GM12801 (cell line): ENCODE data around the gene KIRREL3.

ENCODE experiments used
- CTCF ChIP-seq: IDR thresholded peaks from one replicate; pipeline ENCODE4 v1.5.1; 2011; ENCODE audit warnings: control low read depth; ENCODE audit not compliant: insufficient read length; ENCODE audit errors: extremely low read depth

The KIRREL3 gene

GRCh38 chr11:126502159-126502558 lies 498.4 kb downstream of the KIRREL3 start:
- no peak for TF ChIP-seq CTCF

DNA sequence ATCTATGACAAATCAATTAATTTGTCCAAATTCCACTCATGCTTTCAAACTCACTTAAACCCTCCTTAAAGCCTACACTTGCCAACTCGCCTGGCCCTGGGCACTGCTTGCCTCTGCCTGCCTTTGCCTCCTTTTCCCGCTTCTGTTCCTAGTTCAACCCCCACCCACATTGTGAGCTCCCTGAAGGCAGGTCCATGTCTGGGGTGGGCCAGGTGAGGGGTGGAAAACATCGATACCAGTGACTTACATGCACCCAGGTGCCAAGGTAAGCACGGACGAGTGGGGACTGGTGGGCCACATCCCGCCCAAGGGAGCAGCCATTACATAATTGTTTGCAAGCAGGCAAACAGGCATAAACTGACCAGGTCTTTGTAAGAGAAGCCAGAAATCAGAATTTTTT lies 498.9 kb downstream of the KIRREL3 start:
- no peak for TF ChIP-seq CTCF

DNA sequence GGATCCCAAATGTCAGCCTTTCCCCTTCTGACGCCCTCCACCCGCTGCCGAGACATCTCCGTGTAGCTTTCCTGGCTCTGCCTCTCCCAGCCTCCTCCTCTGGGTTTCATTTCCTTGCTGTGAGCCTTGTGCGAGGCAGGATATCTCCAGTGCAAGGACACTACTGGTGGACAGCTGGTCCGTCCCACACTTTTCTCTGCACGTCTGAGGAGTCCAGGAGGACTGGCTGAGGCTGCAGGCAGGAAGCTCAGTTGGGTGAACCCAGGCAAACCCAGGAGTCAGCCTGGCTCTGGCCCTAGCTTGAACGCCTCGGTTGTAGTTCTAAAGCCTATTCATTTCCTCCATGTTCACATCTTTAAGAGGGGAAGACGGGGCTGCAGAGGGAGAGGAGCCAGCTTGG lies 499.6 kb downstream of the KIRREL3 start:
- no peak for TF ChIP-seq CTCF

DNA sequence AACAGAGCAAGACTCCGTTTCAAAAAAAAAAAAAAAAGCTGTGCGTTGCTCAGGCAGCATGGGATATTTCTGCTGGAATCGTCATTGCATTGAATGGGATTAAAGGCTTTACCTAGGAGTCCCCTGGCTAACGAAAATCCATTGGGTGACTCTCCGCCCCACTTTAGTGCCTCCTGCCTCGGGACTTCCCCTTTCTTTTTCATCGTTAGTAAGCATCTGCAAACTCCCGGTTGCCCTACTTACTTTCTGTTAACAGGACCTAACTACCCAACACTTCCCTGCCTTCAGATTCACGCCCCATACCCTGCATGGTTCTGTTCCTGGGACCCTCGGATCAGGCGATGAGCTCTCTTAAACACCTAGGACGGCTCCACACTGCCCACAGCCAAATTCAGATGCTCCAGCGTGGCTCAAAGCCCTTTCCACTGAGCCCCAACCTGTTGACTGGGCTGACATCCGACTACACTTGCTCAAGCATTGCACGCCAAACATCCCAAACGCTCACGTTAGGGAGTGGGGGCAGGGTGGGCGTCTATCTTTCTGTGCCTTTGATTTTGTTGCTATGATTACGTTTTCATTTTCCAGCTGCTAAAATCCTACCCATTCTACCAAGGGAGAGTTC lies 501.3 kb downstream of the KIRREL3 start:
- TF ChIP-seq CTCF: no peak

DNA sequence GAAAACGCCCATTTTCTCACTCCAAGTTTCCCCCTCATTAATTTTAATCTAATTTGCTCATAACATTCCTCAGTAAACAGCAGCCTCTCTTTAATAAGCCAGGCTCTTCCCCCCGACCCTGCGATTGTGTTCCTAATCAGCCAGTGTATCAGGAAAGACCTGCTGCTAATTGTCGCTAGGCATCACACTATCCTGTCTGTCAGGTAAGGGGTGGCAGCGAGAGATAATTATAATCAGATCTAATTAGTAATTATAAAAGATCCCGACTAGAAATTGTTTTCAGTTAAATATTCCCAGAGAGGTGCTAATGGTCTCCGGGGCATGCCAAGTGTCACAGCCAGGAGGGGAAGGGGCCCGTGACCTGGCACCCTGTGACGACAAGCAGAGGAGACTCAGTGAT lies 502.3 kb downstream of the KIRREL3 start:
- TF ChIP-seq CTCF: no peak

GRCh38 chr11:126497581-126498122 lies 502.9 kb downstream of the KIRREL3 start:
- no peak for TF ChIP-seq CTCF

DNA sequence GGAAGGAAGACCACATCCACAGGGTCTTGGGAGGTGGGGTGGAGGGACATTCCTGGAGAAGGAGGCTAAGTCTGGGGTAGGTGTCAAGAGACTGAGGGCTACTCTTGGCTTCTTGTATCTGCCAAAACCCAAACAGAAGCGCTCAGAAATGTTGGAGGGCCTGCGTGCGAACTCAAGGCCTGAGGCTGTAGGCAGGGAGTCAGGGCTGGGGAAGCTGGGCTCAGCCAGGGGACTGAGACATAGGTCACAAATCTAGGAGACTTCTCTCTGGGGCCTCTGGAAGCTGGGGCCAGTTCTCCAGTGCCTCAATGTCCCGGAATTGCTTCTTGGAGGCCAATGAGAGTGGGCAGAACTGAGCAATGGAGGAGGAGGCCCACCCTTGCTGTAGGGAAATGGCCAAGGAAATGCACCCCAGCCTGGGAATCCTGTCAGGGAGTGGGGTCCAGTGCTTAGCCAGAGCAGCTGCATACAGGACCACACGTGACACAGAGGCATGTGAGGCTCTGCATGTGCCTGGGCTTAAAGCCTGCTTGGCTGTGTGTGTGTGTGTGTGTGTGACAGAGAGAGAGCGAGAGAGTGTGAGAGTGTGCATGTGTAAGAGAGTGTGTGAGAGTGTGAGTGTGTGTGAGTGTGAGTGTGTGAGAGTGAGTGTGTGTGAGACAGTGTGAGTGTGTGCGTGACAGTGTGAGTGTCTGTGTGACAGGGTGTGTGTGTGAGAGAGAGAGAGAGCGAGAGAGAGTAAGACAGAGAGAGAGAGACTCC lies 503.8 kb downstream of the KIRREL3 start:
- TF ChIP-seq CTCF: no peak
